GM18519 (cell line): Measurements from ENCODE around the gene LIPC.

ENCODE experiments used
- ATAC-seq: cut with Tn5 transposase; IDR thresholded peaks from one replicate; pipeline ENCODE4 v1.9.1; 2021; ENCODE audit warnings: mild to moderate bottlenecking, moderate library complexity; ENCODE audit not compliant: unreplicated experiment, low FRiP score

Gene LIPC

GRCh38 chr15:58512522-58512921 lies 80.7 kb downstream of the LIPC start:
- ATAC-seq, result no peak

GRCh38 chr15:58513008-58513407 lies 81.2 kb downstream of the LIPC start:
- no peak for ATAC-seq

- ATAC-seq, result no peak
These were observed 82.0 kb downstream of the LIPC start for GRCh38 chr15:58513726-58514336.

GRCh38 chr15:58515807-58516206 lies 84.0 kb downstream of the LIPC start:
- no peak for ATAC-seq

- ATAC-seq, result no peak
These were observed 85.5 kb downstream of the LIPC start for GRCh38 chr15:58517252-58517681.

- peak; percentile 62 for ATAC-seq
These were observed 86.1 kb downstream of the LIPC start for GRCh38 chr15:58517682-58518525.

GRCh38 chr15:58518626-58519025 lies 86.8 kb downstream of the LIPC start:
- ATAC-seq, result no peak

- no peak for ATAC-seq
These were observed 87.7 kb downstream of the LIPC start for GRCh38 chr15:58519516-58519915.

- no peak for ATAC-seq
These were observed 88.7 kb downstream of the LIPC start for GRCh38 chr15:58520464-58520863.

GRCh38 chr15:58520936-58521292 lies 89.1 kb downstream of the LIPC start:
- no peak for ATAC-seq

- ATAC-seq, result no peak
These were observed 89.7 kb downstream of the LIPC start for GRCh38 chr15:58521293-58521991.

GRCh38 chr15:58522391-58522790 lies 90.6 kb downstream of the LIPC start:
- ATAC-seq, result no peak

GRCh38 chr15:58522865-58523264 lies 91.1 kb downstream of the LIPC start:
- ATAC-seq, result no peak

GRCh38 chr15:58523634-58524033 lies 91.8 kb downstream of the LIPC start:
- no peak for ATAC-seq

GRCh38 chr15:58524247-58524646 lies 92.5 kb downstream of the LIPC start:
- ATAC-seq, result no peak

- ATAC-seq, result no peak
These were observed 94.2 kb downstream of the LIPC start for GRCh38 chr15:58525991-58526421.

GRCh38 chr15:58526647-58527192 lies 94.9 kb downstream of the LIPC start:
- no peak for ATAC-seq

GRCh38 chr15:58527573-58528187 lies 95.9 kb downstream of the LIPC start:
- ATAC-seq, result no peak

GRCh38 chr15:58528188-58528870 lies 96.5 kb downstream of the LIPC start:
- ATAC-seq, result no peak

GRCh38 chr15:58529041-58529440 lies 97.2 kb downstream of the LIPC start:
- no peak for ATAC-seq
